Small intestine (tissue), 7 donors: ENCODE data around the gene CEMIP. TPM values are rescaled to one million over a fixed set of nuclear protein-coding genes. Genes with fewer than 3 reads are reported as not detected.
"Not testable (repeated sequence)": the region's sequence is repeated elsewhere in the genome, so short reads cannot be mapped to it uniquely, and the experiment has no call there.

Source experiments
- DNase-seq, 2 donors: peaks; one replicate each; pipeline versions ENCODE4 v3.0.0 to v3.0.0-alpha.2; 2013
- FAIRE-seq: peaks from 2 replicates; lab custom pipeline; 2012; peaks lifted over from hg19 to GRCh38; lab: Jason Lieb, UNC
- H3K27ac ChIP-seq, 3 donors: one replicate each; pipeline ENCODE4 v1.5.1; 2013; ENCODE audit warnings: low read length in 2 of 3, mild to moderate bottlenecking in 2 of 3, control low read depth in 1 of 3, inconsistent platforms in 1 of 3, low read depth in 1 of 3, moderate library complexity in 1 of 3
- H3K27me3 ChIP-seq, 3 donors: one replicate each; pipeline ENCODE4 v1.6.1; 2013; ENCODE audit warnings: low read length in 3 of 3, inconsistent platforms in 1 of 3; ENCODE audit not compliant: control insufficient read depth in 3 of 3, insufficient read depth in 3 of 3
- H3K36me3 ChIP-seq, 3 donors: one replicate each; pipeline ENCODE4 v1.6.1; 2013; ENCODE audit warnings: low read length in 3 of 3, inconsistent platforms in 1 of 3, low read depth in 1 of 3, mild to moderate bottlenecking in 1 of 3, moderate library complexity in 1 of 3; ENCODE audit not compliant: control insufficient read depth in 3 of 3, insufficient read depth in 2 of 3
- H3K4me1 ChIP-seq, 3 donors: one replicate each; pipeline ENCODE4 v1.6.1; 2013; ENCODE audit warnings: low read length in 2 of 3, inconsistent platforms in 1 of 3, low read depth in 1 of 3, mild to moderate bottlenecking in 1 of 3, moderate library complexity in 1 of 3; ENCODE audit not compliant: control insufficient read depth in 3 of 3, insufficient read depth in 2 of 3
- H3K4me3 ChIP-seq, 3 donors: one replicate each; pipeline ENCODE4 v1.5.1; 2013; ENCODE audit warnings: low read length in 3 of 3, control low read depth in 1 of 3, inconsistent platforms in 1 of 3, low read depth in 1 of 3, mild to moderate bottlenecking in 1 of 3, moderate library complexity in 1 of 3
- H3K9me3 ChIP-seq, 2 donors: one replicate each; pipeline ENCODE4 v1.6.1; 2013; ENCODE audit warnings: low read depth in 1 of 2, low read length in 1 of 2; ENCODE audit not compliant: control insufficient read depth in 2 of 2, insufficient read depth in 1 of 2
- WGBS, 3 donors: extraction: QIAGEN DNeasy Blood & Tissue Kit; methylation state at CpG; one replicate each; pipeline ENCODE4 v1.1.7; 2013; 5-methylcytosine and 5-hydroxymethylcytosine counted together
- polyA plus RNA-seq, 4 donors: library from polyadenylated mRNA; stranded (reverse) in 3 of 4; unstranded in 1 of 4; fragments of 200-250 nt in 3 of 4; fragments of 120-200 nt in 1 of 4; gene quantifications; one replicate each; pipeline versions ENCODE4 v1.2.1 to v1.2.3, GENCODE V29; 2013
- donor health status: healthy with polysubstance abuse.
- donor health status: control.
- donor health status: control.
- donor health status: Bipolar disorder and iron deficiency.
- donor health status: healthy.

CEMIP gene
- polyA plus RNA-seq, 4 donors = 0.27 to 1.4 (median 0.93) TPM

GRCh38 chr15:80750575-80750974 is 28.6 kb upstream of the CEMIP start:
- H3K27me3 ChIP-seq = no peaks in the 10 kb centered on the region
- no peaks in the 10 kb centered on the region for H3K9me3 ChIP-seq
- FAIRE-seq (no peak), DNase-seq (no peak)
- peaks cover 3 to 19% (median 7%) of the 10 kb centered on the region in 3 donors for H3K36me3 ChIP-seq
- H3K4me3 ChIP-seq = no peak overlapping the region
- WGBS, 3 donors = 86 to 91% (median 90%) methylated on average over 4 of the region's 4 CpGs
- H3K27ac ChIP-seq = no peak overlapping the region
- peaks cover 0 to under 1% (median 0%) of the 10 kb centered on the region in 3 donors for H3K4me1 ChIP-seq

GRCh38 chr15:80752204-80752603 is 27.0 kb upstream of the CEMIP start:
- 62 to 72% (median 67%) methylated on average over 4 of the region's 4 CpGs for WGBS, 3 donors
- FAIRE-seq (no peak), DNase-seq (no peak)
- peaks cover 3 to 22% (median 7%) of the 10 kb centered on the region in 3 donors for H3K36me3 ChIP-seq
- H3K27me3 ChIP-seq = no peaks in the 10 kb centered on the region
- H3K4me3 ChIP-seq = no peak overlapping the region
- peaks cover 0 to 2% (median 0%) of the 10 kb centered on the region in 3 donors for H3K4me1 ChIP-seq
- H3K27ac ChIP-seq = no peak overlapping the region
- H3K9me3 ChIP-seq = no peaks in the 10 kb centered on the region

GRCh38 chr15:80753161-80753560 is 26.0 kb upstream of the CEMIP start:
- no peak overlapping the region for H3K4me3 ChIP-seq
- no peak overlapping the region for H3K27ac ChIP-seq
- peaks cover 0 to 2% (median 0%) of the 10 kb centered on the region in 3 donors for H3K4me1 ChIP-seq
- no peak for FAIRE-seq
- H3K27me3 ChIP-seq = no peaks in the 10 kb centered on the region
- no peaks in the 10 kb centered on the region for H3K9me3 ChIP-seq
- no peak for DNase-seq
- 42 to 67% (median 65%) methylated on average over 2 of the region's 2 CpGs for WGBS, 3 donors
- H3K36me3 ChIP-seq = peaks cover 3 to 18% (median 7%) of the 10 kb centered on the region in 3 donors

- no peak for FAIRE-seq
- 88 to 93% (median 89%) methylated on average over 8 of the region's 8 CpGs for WGBS, 3 donors
- Histone ChIP-seq H3K9me3 (no peaks in the 10 kb centered on the region), H3K4me3 (no peak overlapping the region), H3K27me3 (no peaks in the 10 kb centered on the region), H3K27ac (no peak overlapping the region), H3K36me3 (peaks cover 3 to 15% (median 7%) of the 10 kb centered on the region in 3 donors), H3K4me1 (peaks cover 0 to 2% (median 0%) of the 10 kb centered on the region in 3 donors)
- no peak for DNase-seq
Measured at GRCh38 chr15:80754014-80754413, 25.2 kb upstream of the CEMIP start.

- peaks cover 3 to 8% (median 5%) of the 10 kb centered on the region in 3 donors for H3K36me3 ChIP-seq
- H3K27me3 ChIP-seq = no peaks in the 10 kb centered on the region
- H3K27ac ChIP-seq = no peak overlapping the region
- H3K9me3 ChIP-seq = no peaks in the 10 kb centered on the region
- no peak for DNase-seq
- peaks cover 0 to 2% (median 0%) of the 10 kb centered on the region in 3 donors for H3K4me1 ChIP-seq
- FAIRE-seq = no peak
- no peak overlapping the region for H3K4me3 ChIP-seq
- 67 to 75% (median 69%) methylated on average over 3 of the region's 3 CpGs for WGBS, 3 donors
Measured at GRCh38 chr15:80755885-80756284, 23.3 kb upstream of the CEMIP start.

- H3K36me3 ChIP-seq = peaks cover 3 to 4% (median 3%) of the 10 kb centered on the region in 3 donors
- peaks cover 0 to 2% (median 0%) of the 10 kb centered on the region in 3 donors for H3K4me1 ChIP-seq
- no peaks in the 10 kb centered on the region for H3K27me3 ChIP-seq
- H3K27ac ChIP-seq = no peak overlapping the region
- WGBS, 3 donors = 65 to 75% (median 70%) methylated on average over 6 of the region's 6 CpGs
- no peak overlapping the region for H3K4me3 ChIP-seq
- DNase-seq (no peak), FAIRE-seq (no peak)
- H3K9me3 ChIP-seq = no peaks in the 10 kb centered on the region
Measured at GRCh38 chr15:80758130-80758745, 20.9 kb upstream of the CEMIP start.

- DNase-seq = no peak
- no peak overlapping the region for H3K27ac ChIP-seq
- H3K27me3 ChIP-seq = no peaks in the 10 kb centered on the region
- H3K9me3 ChIP-seq = no peaks in the 10 kb centered on the region
- no peak overlapping the region for H3K4me3 ChIP-seq
- H3K36me3 ChIP-seq = peaks cover 0 to 3% (median 0%) of the 10 kb centered on the region in 3 donors
- no peak for FAIRE-seq
- WGBS, 3 donors = 30 to 68% (median 42%) methylated on average over 4 of the region's 4 CpGs
- no peaks in the 10 kb centered on the region for H3K4me1 ChIP-seq
Measured at GRCh38 chr15:80760960-80761359, 18.2 kb upstream of the CEMIP start.

GRCh38 chr15:80761754-80762153 is 17.4 kb upstream of the CEMIP start:
- FAIRE-seq (no peak), DNase-seq (no peak)
- Histone ChIP-seq H3K4me1 (no peaks in the 10 kb centered on the region), H3K9me3 (no peaks in the 10 kb centered on the region), H3K36me3 (no peaks in the 10 kb centered on the region), H3K27me3 (no peaks in the 10 kb centered on the region), H3K4me3 (no peak overlapping the region), H3K27ac (no peak overlapping the region)
- 89 to 92% (median 92%) methylated on average over 6 of the region's 6 CpGs for WGBS, 3 donors

- not testable (repeated sequence) for FAIRE-seq, H3K4me1 ChIP-seq, H3K36me3 ChIP-seq, H3K9me3 ChIP-seq, H3K4me3 ChIP-seq, H3K27me3 ChIP-seq, DNase-seq, H3K27ac ChIP-seq
- 97 to 99% (median 98%) methylated on average over 3 of the region's 3 CpGs for WGBS, 3 donors
Measured at GRCh38 chr15:80763235-80763634, 15.9 kb upstream of the CEMIP start.
